Stomach (tissue), 9 donors: ENCODE data around the gene ODC1. TPM values are rescaled to one million over a fixed set of nuclear protein-coding genes. Genes with fewer than 3 reads are reported as not detected.

Experiments used
- DNase-seq, 2 donors: peaks; one replicate each; pipeline versions ENCODE4 v3.0.0 to v3.0.0-alpha.2; 2013 to 2019
- H3K27ac ChIP-seq, 5 donors: fragments of 200-600 bp in 4 of 5; sonication (generic) in 4 of 5; one replicate each; pipeline ENCODE4 v1.5.1; 2013 to 2019; ENCODE audit warnings: mild to moderate bottlenecking in 1 of 5, moderate library complexity in 1 of 5
- H3K27me3 ChIP-seq, 3 donors: fragments of 200-600 bp; sonication (generic); one replicate each; pipeline ENCODE4 v1.5.1; 2017 to 2019; ENCODE audit warnings: mixed run types in 1 of 3
- H3K36me3 ChIP-seq, 4 donors: fragments of 200-600 bp; sonication (generic); 1 replicate in 3 of 4; 2 replicates in 1 of 4; pipeline ENCODE4 v1.5.1; 2016 to 2019
- H3K4me1 ChIP-seq, 4 donors: fragments of 200-600 bp; sonication (generic); one replicate each; pipeline ENCODE4 v1.5.1; 2016 to 2019
- H3K4me3 ChIP-seq, 4 donors: fragments of 200-600 bp; sonication (generic) in 3 of 4; one replicate each; pipeline ENCODE4 v1.5.1; 2016 to 2019; ENCODE audit warnings: mild to moderate bottlenecking in 1 of 4
- H3K9me3 ChIP-seq, 4 donors: fragments of 200-600 bp; sonication (generic); one replicate each; pipeline ENCODE4 v1.5.1; 2016 to 2019
- EP300 ChIP-seq: sonication (generic); formaldehyde crosslinking; IDR thresholded peaks from one replicate; pipeline ENCODE4 v1.6.1; 2017; ENCODE audit warnings: antibody characterized with exemption
- POLR2A ChIP-seq, 4 donors: fragments of 450-650 bp; IDR thresholded peaks; one replicate each; pipeline ENCODE4 v1.6.1; 2016; ENCODE audit warnings: antibody characterized with exemption in 4 of 4, control low read depth in 2 of 4, mild to moderate bottlenecking in 1 of 4, moderate library complexity in 1 of 4
- POLR2AphosphoS5 ChIP-seq, 3 donors: sonication (generic); formaldehyde crosslinking; IDR thresholded peaks; one replicate each; pipeline ENCODE4 v1.6.1; 2016; ENCODE audit warnings: antibody characterized with exemption in 3 of 3
- WGBS, 5 donors: extraction: QIAGEN DNeasy Blood & Tissue Kit in 3 of 5; methylation state at CpG; one replicate each; pipeline versions ENCODE4 v1.1.5 to v1.1.7; 2013 to 2018; 5-methylcytosine and 5-hydroxymethylcytosine counted together
- intact Hi-C: fragments of 100-400 bp; cut with DNase I; formaldehyde crosslinking; loops from one replicate; pipeline ENCODE4 v1.15.1; 2023; ENCODE audit warnings: low total_unique reads
- polyA plus RNA-seq, 3 donors: library from polyadenylated mRNA; stranded (reverse); fragments of 200-250 nt; gene quantifications; one replicate each; pipeline ENCODE4 v1.2.3, GENCODE V29; 2013
- total RNA-seq, 5 donors: library from RNA; depleted of rRNA; stranded (reverse); fragments of >200 nt; gene quantifications; one replicate each; pipeline versions ENCODE4 v1.1.0 to v1.2.3, GENCODE V29; 2014 to 2016
- TF ChIP-seq, protein P1 (sequence below), 7 experiments: fragments of 450-650 bp in 4 of 7; fragments of 200-600 bp in 3 of 7; sonication (generic) in 3 of 7; IDR thresholded peaks; one replicate each; pipeline ENCODE4 v1.5.1; 2016 to 2019; ENCODE audit warnings: antibody characterized with exemption in 7 of 7, control low read depth in 2 of 7, mild to moderate bottlenecking in 1 of 7
- donor health status: healthy with polysubstance abuse.
- donor health status: Bipolar disorder and iron deficiency.
- donor health status: healthy.

Gene ODC1
- total and polyA plus RNA-seq, 8 donors, result 32.2 to 148 (median 49.8) TPM

DNA sequence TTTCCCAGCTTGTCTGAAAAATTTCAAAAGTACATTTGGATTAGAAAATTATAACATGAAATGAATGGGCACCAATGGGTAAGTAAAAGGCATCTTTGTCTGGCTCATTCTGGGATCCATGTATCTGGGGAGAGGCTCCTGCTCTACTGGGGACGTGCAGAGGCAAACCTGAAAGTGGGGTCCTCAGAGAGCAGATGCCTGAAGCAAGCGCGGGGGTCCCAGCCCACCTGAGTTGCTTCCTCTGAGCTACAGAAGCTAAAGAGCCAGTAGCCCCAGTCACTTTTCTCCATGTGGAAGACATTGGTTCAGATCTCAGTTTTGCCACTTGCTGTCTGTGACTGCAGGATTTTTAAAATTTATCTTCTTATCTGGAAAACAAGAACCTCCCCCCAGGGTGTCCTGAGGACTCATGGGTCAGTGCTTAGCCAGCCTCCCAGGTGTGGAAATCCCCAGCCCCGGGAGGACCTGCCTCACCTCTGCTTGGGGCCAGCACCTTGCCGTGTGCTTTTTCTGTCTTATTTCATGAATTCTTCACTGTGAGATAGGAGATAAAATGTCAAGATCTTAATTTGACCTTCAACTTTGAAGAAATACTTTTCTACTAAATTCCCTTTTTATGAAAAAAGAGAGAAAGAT is 25.1 kb upstream of the ODC1 start:
- H3K4me1 ChIP-seq, result no peaks in the 10 kb centered on the region
- no peaks in the 10 kb centered on the region for H3K9me3 ChIP-seq
- H3K27me3 ChIP-seq, result no peaks in the 10 kb centered on the region
- no peak overlapping the region for H3K27ac ChIP-seq
- no peak overlapping the region for H3K4me3 ChIP-seq
- 75 to 88% (median 81%) methylated on average over 5 of the region's 5 CpGs for WGBS, 5 donors
- intact Hi-C loops, result no loop called here
- TF ChIP-seq POLR2AphosphoS5 (IDR thresholded peaks at IDR 0.05), result no peak
- no peaks in the 10 kb centered on the region for H3K36me3 ChIP-seq
- no peak for DNase-seq

DNA sequence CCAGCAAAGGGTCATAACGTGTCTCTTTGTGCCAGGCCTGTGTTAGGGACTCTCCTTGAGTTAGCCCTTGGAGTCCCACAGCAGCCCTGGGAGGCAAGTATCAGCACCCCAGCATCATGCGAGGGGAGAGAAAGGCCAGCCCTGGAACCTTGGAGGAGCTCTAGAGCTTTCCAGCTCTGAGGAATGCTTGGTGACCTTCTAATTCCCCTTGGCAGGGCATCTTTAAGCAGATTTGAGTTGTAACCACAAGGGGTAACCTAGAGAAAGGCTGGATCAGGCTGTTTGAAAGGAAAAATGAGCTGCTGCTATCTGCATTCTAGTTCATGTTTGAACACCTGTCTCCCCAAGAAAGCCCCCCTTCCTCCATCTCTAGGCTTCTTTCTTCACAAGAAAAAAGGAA is 23.8 kb upstream of the ODC1 start:
- Histone ChIP-seq H3K27ac (no peak overlapping the region), H3K4me1 (no peaks in the 10 kb centered on the region), H3K4me3 (no peak overlapping the region), H3K27me3 (no peaks in the 10 kb centered on the region), H3K36me3 (no peaks in the 10 kb centered on the region), H3K9me3 (no peaks in the 10 kb centered on the region)
- TF ChIP-seq EP300, result no peak
- TF ChIP-seq, protein P1, sequence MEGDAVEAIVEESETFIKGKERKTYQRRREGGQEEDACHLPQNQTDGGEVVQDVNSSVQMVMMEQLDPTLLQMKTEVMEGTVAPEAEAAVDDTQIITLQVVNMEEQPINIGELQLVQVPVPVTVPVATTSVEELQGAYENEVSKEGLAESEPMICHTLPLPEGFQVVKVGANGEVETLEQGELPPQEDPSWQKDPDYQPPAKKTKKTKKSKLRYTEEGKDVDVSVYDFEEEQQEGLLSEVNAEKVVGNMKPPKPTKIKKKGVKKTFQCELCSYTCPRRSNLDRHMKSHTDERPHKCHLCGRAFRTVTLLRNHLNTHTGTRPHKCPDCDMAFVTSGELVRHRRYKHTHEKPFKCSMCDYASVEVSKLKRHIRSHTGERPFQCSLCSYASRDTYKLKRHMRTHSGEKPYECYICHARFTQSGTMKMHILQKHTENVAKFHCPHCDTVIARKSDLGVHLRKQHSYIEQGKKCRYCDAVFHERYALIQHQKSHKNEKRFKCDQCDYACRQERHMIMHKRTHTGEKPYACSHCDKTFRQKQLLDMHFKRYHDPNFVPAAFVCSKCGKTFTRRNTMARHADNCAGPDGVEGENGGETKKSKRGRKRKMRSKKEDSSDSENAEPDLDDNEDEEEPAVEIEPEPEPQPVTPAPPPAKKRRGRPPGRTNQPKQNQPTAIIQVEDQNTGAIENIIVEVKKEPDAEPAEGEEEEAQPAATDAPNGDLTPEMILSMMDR (IDR thresholded peaks at IDR 0.05), result no peak
- TF ChIP-seq POLR2A (IDR thresholded peaks at IDR 0.05), result no peak
- no peak for TF ChIP-seq POLR2AphosphoS5 (IDR thresholded peaks at IDR 0.05)
- 78 to 97% (median 91%) methylated on average over 2 of the region's 2 CpGs for WGBS, 5 donors
- intact Hi-C loops, result no loop called here
- DNase-seq, result no peak

DNA sequence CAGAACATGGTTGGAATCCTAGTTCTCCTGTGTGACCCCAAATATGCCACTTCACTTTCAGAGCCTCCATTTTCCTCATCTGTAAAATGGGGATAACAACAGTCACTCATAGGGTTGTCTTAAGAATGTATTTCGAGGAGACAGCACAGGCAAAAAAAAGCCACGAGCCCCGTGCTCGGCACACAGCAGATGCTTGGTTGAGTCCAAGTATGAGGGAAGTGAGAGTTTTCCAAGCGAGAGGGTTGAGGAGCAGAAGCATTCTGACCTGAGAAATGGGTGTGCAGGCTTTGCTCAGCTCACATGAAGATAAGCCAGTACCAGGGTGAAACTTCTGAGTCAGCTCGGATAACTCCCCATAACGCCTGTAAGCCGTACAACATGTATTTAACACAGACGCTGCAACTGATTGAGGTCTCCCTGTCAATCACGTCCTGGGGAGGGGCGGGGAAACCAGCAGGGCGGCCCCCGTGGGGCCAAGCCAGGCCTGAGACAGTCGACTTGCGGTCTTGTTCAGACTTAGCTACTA is 23.0 kb upstream of the ODC1 start:
- no peak for TF ChIP-seq POLR2AphosphoS5 (IDR thresholded peaks at IDR 0.05)
- no peak for TF ChIP-seq POLR2A (IDR thresholded peaks at IDR 0.05)
- 73 to 81% (median 78%) methylated on average over 15 of the region's 15 CpGs for WGBS, 5 donors
- Histone ChIP-seq H3K9me3 (no peaks in the 10 kb centered on the region), H3K27me3 (no peaks in the 10 kb centered on the region), H3K36me3 (no peaks in the 10 kb centered on the region), H3K4me3 (no peak overlapping the region), H3K27ac (no peak overlapping the region), H3K4me1 (peaks cover 0 to 2% (median 0%) of the 10 kb centered on the region in 4 donors)
- intact Hi-C loops, result no loop called here
- DNase-seq, result no peak

DNA sequence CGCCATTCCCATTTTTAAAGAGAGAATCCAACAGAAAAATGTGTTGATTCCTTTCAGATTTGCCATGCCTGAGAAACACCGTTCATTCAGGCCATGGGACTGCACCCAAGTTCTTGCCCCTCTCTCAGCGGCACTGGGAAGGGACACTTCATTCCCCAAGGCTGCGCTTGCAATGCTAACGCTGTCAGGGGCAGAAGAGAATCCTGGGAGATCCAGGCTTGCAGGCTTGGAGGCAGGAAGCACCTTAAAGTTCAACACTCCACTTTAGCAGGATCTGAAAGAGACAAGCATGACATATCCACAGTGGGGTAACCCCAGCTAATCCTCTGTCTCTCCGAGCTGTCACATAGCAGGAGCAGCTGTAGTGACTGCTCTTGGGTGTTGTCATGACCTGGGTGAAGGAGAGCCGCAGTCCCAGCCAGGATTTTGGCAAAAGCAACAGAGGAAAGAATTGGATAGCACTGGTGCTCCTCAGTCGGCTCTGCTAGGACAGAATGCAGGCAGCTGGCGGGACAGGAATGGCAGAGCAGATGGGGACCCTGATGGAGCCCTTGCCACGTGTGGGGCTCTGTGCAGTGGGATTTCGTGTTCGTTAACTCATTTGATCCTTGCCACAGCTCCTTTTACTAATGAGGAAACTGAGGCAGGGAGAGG is 22.0 kb upstream of the ODC1 start:
- TF ChIP-seq EP300 (no peak), POLR2A (IDR thresholded peaks at IDR 0.05) (no peak), POLR2AphosphoS5 (IDR thresholded peaks at IDR 0.05) (no peak)
- TF ChIP-seq, protein P1 (IDR thresholded peaks at IDR 0.05), result no peak
- no peak for DNase-seq
- H3K27me3 ChIP-seq, result no peaks in the 10 kb centered on the region
- H3K9me3 ChIP-seq, result no peaks in the 10 kb centered on the region
- H3K4me1 ChIP-seq, result peaks cover 0 to 9% (median 2%) of the 10 kb centered on the region in 4 donors
- H3K4me3 ChIP-seq, result no peak overlapping the region
- H3K36me3 ChIP-seq, result no peaks in the 10 kb centered on the region
- WGBS, 5 donors, result 83 to 88% (median 88%) methylated on average over 12 of the region's 12 CpGs
- H3K27ac ChIP-seq, result no peak overlapping the region
- intact Hi-C loops, result no loop called here

DNA sequence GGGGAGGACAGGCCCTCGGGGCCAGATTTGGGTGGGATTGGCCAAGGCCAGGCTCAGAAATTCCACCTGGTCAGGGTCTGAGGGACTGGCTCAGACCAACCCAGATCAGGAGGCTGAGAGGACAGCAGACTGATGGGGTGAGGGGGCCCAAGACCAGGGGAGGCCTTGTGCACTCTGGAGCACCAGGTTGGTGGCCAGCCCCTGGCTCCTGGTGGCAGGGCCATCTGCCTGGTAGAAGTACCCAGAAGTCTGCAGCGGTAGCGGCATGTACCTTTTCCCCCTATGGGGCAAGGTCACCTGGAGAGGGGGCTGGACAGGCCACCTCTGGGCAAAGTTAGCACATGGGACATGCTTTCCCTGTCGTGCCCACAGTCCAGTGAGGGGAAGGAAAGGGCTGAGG is 21.2 kb upstream of the ODC1 start:
- H3K36me3 ChIP-seq, result no peaks in the 10 kb centered on the region
- intact Hi-C loops, result no loop called here
- H3K4me1 ChIP-seq, result peaks cover 0 to 9% (median 2%) of the 10 kb centered on the region in 4 donors
- H3K27me3 ChIP-seq, result no peaks in the 10 kb centered on the region
- no peaks in the 10 kb centered on the region for H3K9me3 ChIP-seq
- H3K4me3 ChIP-seq, result no peak overlapping the region
- no peak for TF ChIP-seq POLR2A (IDR thresholded peaks at IDR 0.05)
- no peak for TF ChIP-seq POLR2AphosphoS5 (IDR thresholded peaks at IDR 0.05)
- TF ChIP-seq, protein P1 (IDR thresholded peaks at IDR 0.05), result no peak
- no peak for TF ChIP-seq EP300
- DNase-seq, result no peak
- no peak overlapping the region for H3K27ac ChIP-seq
- 82 to 91% (median 89%) methylated on average over 3 to 4 of the region's 4 CpGs for WGBS, 5 donors
